SK-N-SH (cell line): ENCODE measurements around the gene CTBP2. TPM values are rescaled to one million over a fixed set of nuclear protein-coding genes. Genes with fewer than 3 reads are reported as not detected.

ENCODE experiments used
- CTCF ChIA-PET: fragments of 300-600, 350-600 bp; formaldehyde crosslinking; extraction: SDS; loops from one replicate; lab custom pipeline; 2021; lab: Yijun Ruan, JAX
- POLR2A ChIA-PET: fragments of 350-600 bp; sonication (Branson Sonifier 250); formaldehyde crosslinking; extraction: SDS; loops from one replicate; lab custom pipeline; 2020; ENCODE audit warnings: antibody characterized with exemption, inconsistent platforms; lab: Yijun Ruan, JAX
- DNase-seq: peaks from one replicate; pipeline ENCODE4 v3.0.0; 2012
- H2AFZ ChIP-seq: fragments of 200-600 bp; sonication (generic); 2 replicates; pipeline ENCODE4 v1.8.1; 2016; ENCODE audit warnings: antibody characterized with exemption, mild to moderate bottlenecking, low read depth
- H3F3A ChIP-seq: fragments of 200-600 bp; sonication (generic); replicated peaks from 2 replicates; pipeline ENCODE3; 2016; ENCODE audit warnings: antibody characterized with exemption, mild to moderate bottlenecking; ENCODE audit not compliant: insufficient read depth
- H3K27ac ChIP-seq, 2 experiments: fragments of 200-500 bp in 1 of 2; fragments of 200-600 bp in 1 of 2; sonication (Bioruptor generic) in 1 of 2; sonication (generic), shearing (Covaris generic) in 1 of 2; 2 replicates each; pipeline versions ENCODE4 v1.5.1 to v1.6.1; 2014 to 2016; ENCODE audit warnings: low read depth in 2 of 2, inconsistent platforms in 1 of 2, low read length in 1 of 2, mild to moderate bottlenecking in 1 of 2, mixed read lengths in 1 of 2
- H3K27me3 ChIP-seq: fragments of 200-600 bp; sonication (generic), shearing (Covaris generic); 2 replicates; pipeline ENCODE4 v1.6.1; 2016; ENCODE audit warnings: mixed run types; ENCODE audit not compliant: insufficient read depth
- H3K36me3 ChIP-seq, 2 experiments: fragments of 200-500 bp in 1 of 2; fragments of 200-600 bp in 1 of 2; sonication (Bioruptor generic) in 1 of 2; sonication (generic) in 1 of 2; replicated peaks in 1 of 2; 2 replicates each; pipeline versions ENCODE3 to v1.5.1; 2014 to 2016; ENCODE audit warnings: low read length in 1 of 2, mild to moderate bottlenecking in 1 of 2; ENCODE audit not compliant: insufficient read depth in 2 of 2, control insufficient read depth in 1 of 2
- H3K4me1 ChIP-seq, 2 experiments: fragments of 200-500 bp in 1 of 2; fragments of 200-600 bp in 1 of 2; sonication (Bioruptor generic) in 1 of 2; sonication (generic), shearing (Covaris generic) in 1 of 2; 2 replicates each; pipeline versions ENCODE4 v1.5.1 to v1.6.1; 2014 to 2016; ENCODE audit warnings: low read depth in 1 of 2, low read length in 1 of 2, mixed run types in 1 of 2; ENCODE audit not compliant: insufficient read depth in 2 of 2, control insufficient read depth in 1 of 2
- H3K4me2 ChIP-seq: fragments of 200-600 bp; sonication (generic), shearing (Covaris generic); 2 replicates; pipeline ENCODE4 v1.6.1; 2017; ENCODE audit warnings: mixed run types
- H3K4me3 ChIP-seq, 2 experiments: fragments of 200-500 bp in 1 of 2; fragments of 200-600 bp in 1 of 2; sonication (Bioruptor generic) in 1 of 2; sonication (generic), shearing (Covaris generic) in 1 of 2; 2 replicates each; pipeline versions ENCODE4 v1.5.1 to v1.8.1; 2014 to 2016; ENCODE audit warnings: low read depth in 2 of 2, inconsistent platforms in 1 of 2, low read length in 1 of 2, mild to moderate bottlenecking in 1 of 2, mixed read lengths in 1 of 2, moderate library complexity in 1 of 2
- H3K79me2 ChIP-seq: fragments of 200-600 bp; sonication (generic); 2 replicates; pipeline ENCODE4 v1.8.1; 2017; ENCODE audit warnings: mild to moderate bottlenecking; ENCODE audit not compliant: insufficient read depth
- H3K9ac ChIP-seq: fragments of 200-600 bp; sonication (generic); 2 replicates; pipeline ENCODE4 v1.6.1; 2017; ENCODE audit warnings: mixed run types
- H3K9me2 ChIP-seq: fragments of 200-600 bp; sonication (generic); 2 replicates; pipeline ENCODE4 v1.6.1; 2017; ENCODE audit warnings: mixed run types
- H3K9me3 ChIP-seq: fragments of 200-600 bp; sonication (generic); 2 replicates; pipeline ENCODE4 v1.6.1; 2017; ENCODE audit warnings: mixed run types, mild to moderate bottlenecking, moderate library complexity
- H4K20me1 ChIP-seq: fragments of 200-600 bp; sonication (generic); 2 replicates; pipeline ENCODE4 v1.6.1; 2017; ENCODE audit warnings: mild to moderate bottlenecking, mixed run types; ENCODE audit not compliant: insufficient read depth
- EZH2phosphoT487 ChIP-seq: fragments of 200-600 bp; sonication (generic); IDR thresholded peaks from 2 replicates; pipeline ENCODE4 v1.6.1; 2017; ENCODE audit warnings: low read depth, mixed run types, mild to moderate bottlenecking, antibody characterized with exemption, moderate library complexity, borderline replicate concordance
- FOSL2 ChIP-seq: IDR thresholded peaks from 2 replicates; pipeline ENCODE4 v1.4.0; 2012; ENCODE audit warnings: low read depth, mild to moderate bottlenecking, moderate library complexity, borderline replicate concordance
- FOXJ3 ChIP-seq: sonication (generic); formaldehyde crosslinking; IDR thresholded peaks from 2 replicates; pipeline ENCODE4 v1.5.1; 2020; ENCODE audit warnings: mild to moderate bottlenecking, missing genetic modification reagents
- FOXM1 ChIP-seq: IDR thresholded peaks from 2 replicates; pipeline ENCODE4 v1.4.0; 2012; ENCODE audit warnings: low read depth, mild to moderate bottlenecking
- GATA2 ChIP-seq: sonication (generic); formaldehyde crosslinking; IDR thresholded peaks from 2 replicates; pipeline ENCODE4 v1.5.0; 2020; ENCODE audit warnings: mild to moderate bottlenecking, missing genetic modification reagents
- MAX ChIP-seq: IDR thresholded peaks from 2 replicates; pipeline ENCODE4 v1.4.0; 2012; ENCODE audit warnings: low read depth
- MEF2A ChIP-seq: IDR thresholded peaks from 2 replicates; pipeline ENCODE4 v1.4.0; 2012; ENCODE audit warnings: low read depth, borderline replicate concordance
- MXI1 ChIP-seq: IDR thresholded peaks from 2 replicates; pipeline ENCODE4 v1.6.1; 2012; ENCODE audit warnings: mild to moderate bottlenecking, low read depth, low read length, improper control_type of control experiment
- NFIC ChIP-seq: IDR thresholded peaks from 2 replicates; pipeline ENCODE4 v1.4.0; 2012; ENCODE audit warnings: borderline replicate concordance
- POLR2AphosphoS5 ChIP-seq: IDR thresholded peaks from 2 replicates; pipeline ENCODE4 v1.6.1; 2012; ENCODE audit warnings: low read depth, low read length
- RCOR1 ChIP-seq: fragments of 150-350 bp; IDR thresholded peaks from 2 replicates; pipeline ENCODE4 v1.6.1; 2017; ENCODE audit warnings: antibody characterized with exemption, low read length
- RFX5 ChIP-seq: IDR thresholded peaks from 2 replicates; pipeline ENCODE4 v1.6.1; 2012; ENCODE audit warnings: mild to moderate bottlenecking, improper control_type of control experiment, low read length
- RXRA ChIP-seq: IDR thresholded peaks from 2 replicates; pipeline ENCODE4 v1.4.0; 2012; ENCODE audit warnings: low read depth, mild to moderate bottlenecking, borderline replicate concordance
- SIN3A ChIP-seq: IDR thresholded peaks from 2 replicates; pipeline ENCODE4 v1.6.1; 2012; ENCODE audit warnings: low read depth, mild to moderate bottlenecking, low read length, moderate library complexity, borderline replicate concordance
- WGBS: methylation state at CpG from one replicate; pipeline ENCODE4 v1.1.6; 2017; ENCODE audit warnings: low lambda C conversion rate; 5-methylcytosine and 5-hydroxymethylcytosine counted together
- polyA plus RNA-seq, 3 experiments: library from polyadenylated mRNA; depleted of rRNA; stranded (reverse); fragments of >200 nt; gene quantifications; 2 replicates each; pipeline ENCODE4 v1.2.3, GENCODE V29; 2012
- TF ChIP-seq, protein P1 (sequence below): fragments of 200-600 bp; sonication (generic); IDR thresholded peaks from 2 replicates; pipeline ENCODE4 v1.6.1; 2017; ENCODE audit warnings: antibody characterized with exemption, mild to moderate bottlenecking, moderate library complexity
- TF ChIP-seq, protein P2 (sequence below): IDR thresholded peaks from 2 replicates; pipeline ENCODE4; 2012
- TF ChIP-seq, protein P3 (sequence below): fragments of 150-350 bp; IDR thresholded peaks from 2 replicates; pipeline ENCODE4 v1.6.1; 2017; ENCODE audit warnings: antibody characterized with exemption, low read length, low read depth, borderline replicate concordance

The CTBP2 gene
- polyA plus RNA-seq, 1 of the 3 experiments (the other 2 are of a cell fraction) = 69.7 TPM

- H3K4me1 ChIP-seq = peaks cover 0 to 15% of the 10 kb centered on the region in 2 experiments; a peak in 1 of 4 replicates
- H3K9me2 ChIP-seq = no peaks in the 10 kb centered on the region
- no peaks in the 10 kb centered on the region for H3K36me3 ChIP-seq
- peaks cover 6% of the 10 kb centered on the region; the same call in 1 of the 2 replicates for H3K27me3 ChIP-seq
- no peak overlapping the region for H2AFZ ChIP-seq
- H3K79me2 ChIP-seq = no peaks in the 10 kb centered on the region
- no peak for TF ChIP-seq FOXJ3 (CRISPR knock-in tag)
- TF ChIP-seq, protein P1, sequence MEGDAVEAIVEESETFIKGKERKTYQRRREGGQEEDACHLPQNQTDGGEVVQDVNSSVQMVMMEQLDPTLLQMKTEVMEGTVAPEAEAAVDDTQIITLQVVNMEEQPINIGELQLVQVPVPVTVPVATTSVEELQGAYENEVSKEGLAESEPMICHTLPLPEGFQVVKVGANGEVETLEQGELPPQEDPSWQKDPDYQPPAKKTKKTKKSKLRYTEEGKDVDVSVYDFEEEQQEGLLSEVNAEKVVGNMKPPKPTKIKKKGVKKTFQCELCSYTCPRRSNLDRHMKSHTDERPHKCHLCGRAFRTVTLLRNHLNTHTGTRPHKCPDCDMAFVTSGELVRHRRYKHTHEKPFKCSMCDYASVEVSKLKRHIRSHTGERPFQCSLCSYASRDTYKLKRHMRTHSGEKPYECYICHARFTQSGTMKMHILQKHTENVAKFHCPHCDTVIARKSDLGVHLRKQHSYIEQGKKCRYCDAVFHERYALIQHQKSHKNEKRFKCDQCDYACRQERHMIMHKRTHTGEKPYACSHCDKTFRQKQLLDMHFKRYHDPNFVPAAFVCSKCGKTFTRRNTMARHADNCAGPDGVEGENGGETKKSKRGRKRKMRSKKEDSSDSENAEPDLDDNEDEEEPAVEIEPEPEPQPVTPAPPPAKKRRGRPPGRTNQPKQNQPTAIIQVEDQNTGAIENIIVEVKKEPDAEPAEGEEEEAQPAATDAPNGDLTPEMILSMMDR = no peak
- no peak for TF ChIP-seq NFIC
- POLR2A ChIA-PET = no interaction called here
- H3F3A ChIP-seq = no peaks in the 10 kb centered on the region
- H3K4me2 ChIP-seq = no peak overlapping the region
- H3K9me3 ChIP-seq = no peaks in the 10 kb centered on the region
- CTCF ChIA-PET = interaction anchor here (0.7 to 0.9 kb wide), 4 partner anchors 8 to 528 kb away, joined by 3 read pairs; no protein-coding TSS in a partner anchor
- H3K4me3 ChIP-seq = no peak overlapping the region
- H4K20me1 ChIP-seq = no peaks in the 10 kb centered on the region
- 58% methylated on average over 5 of the region's 5 CpGs for WGBS
- H3K27ac ChIP-seq = no peak overlapping the region
- DNase-seq = no peak
- H3K9ac ChIP-seq = no peak overlapping the region
Observed at GRCh38 chr10:125169915-125170314, 9.6 kb upstream of the CTBP2 start.

DNA sequence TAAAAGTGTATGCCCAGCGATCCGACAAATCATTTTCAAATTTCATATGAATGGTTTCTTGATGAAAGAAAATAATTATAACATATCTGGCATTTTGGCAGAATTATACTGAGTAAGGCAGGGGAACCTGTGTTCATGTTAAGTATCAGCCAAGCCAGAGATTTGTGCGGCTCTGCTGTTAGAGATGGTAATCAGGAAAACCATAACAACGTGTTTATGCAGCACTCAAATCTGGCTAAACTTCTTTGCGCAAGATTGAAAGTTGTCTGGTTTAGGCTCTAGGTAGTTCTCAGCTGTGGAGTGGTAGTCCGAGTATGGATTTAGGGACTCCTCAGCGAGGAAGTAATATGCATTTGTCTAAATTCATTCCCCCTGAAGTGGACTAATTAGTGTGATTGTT, 8.9 kb upstream of the CTBP2 start:
- no peak overlapping the region for H3K9ac ChIP-seq
- peak; percentile 73 for TF ChIP-seq GATA2 (CRISPR knock-in tag)
- no peak for TF ChIP-seq SIN3A
- TF ChIP-seq, all 33 proteins: peak for 1
- Histone ChIP-seq H3K4me1 (peaks cover 0 to 15% of the 10 kb centered on the region in 2 experiments; a peak in 1 of 4 replicates), H3K9me3 (no peaks in the 10 kb centered on the region), H3K4me3 (no peak overlapping the region), H3K27me3 (peaks cover 6% of the 10 kb centered on the region; the same call in 1 of the 2 replicates), H2AFZ (no peak overlapping the region), H3K79me2 (no peaks in the 10 kb centered on the region), H3K9me2 (no peaks in the 10 kb centered on the region), H4K20me1 (no peaks in the 10 kb centered on the region), H3F3A (no peaks in the 10 kb centered on the region), H3K36me3 (no peaks in the 10 kb centered on the region), H3K27ac (peak overlapping the region in 1 of 2 experiments; percentile 12; a peak in 1 of 4 replicates), H3K4me2 (no peak overlapping the region)
- POLR2A ChIA-PET = no interaction called here
- peak; percentile 53 for DNase-seq
- CTCF ChIA-PET = interaction anchor here (0.9 kb wide), 3 partner anchors 40 to 529 kb away, joined by 3 read pairs; no protein-coding TSS in a partner anchor
- WGBS = 69% methylated on average over 7 of the region's 7 CpGs

- Histone ChIP-seq H4K20me1 (no peaks in the 10 kb centered on the region), H3F3A (peaks cover 4% of the 10 kb centered on the region), H3K9me3 (no peaks in the 10 kb centered on the region), H3K9ac (no peak overlapping the region), H3K27me3 (peaks cover 6% of the 10 kb centered on the region; the same call in 1 of the 2 replicates), H3K4me1 (peaks cover 0 to 23% of the 10 kb centered on the region in 2 experiments; a peak in 1 of 4 replicates), H3K4me3 (no peak overlapping the region), H2AFZ (no peak overlapping the region), H3K79me2 (no peaks in the 10 kb centered on the region), H3K9me2 (no peaks in the 10 kb centered on the region), H3K27ac (no peak overlapping the region), H3K36me3 (no peaks in the 10 kb centered on the region), H3K4me2 (no peak overlapping the region)
- ChIA-PET POLR2A (no interaction called here), CTCF (interaction anchor here (1.2 kb wide), 1 partner anchor 463 kb away, joined by 5 read pairs; no protein-coding TSS in a partner anchor)
- WGBS = 90% methylated on average over 12 of the region's 12 CpGs
- DNase-seq = no peak
- TF ChIP-seq RFX5 (no peak), NFIC (no peak), FOXM1 (no peak), FOXJ3 (CRISPR knock-in tag) (no peak), RXRA (no peak), MEF2A (no peak), MXI1 (no peak), EZH2phosphoT487 (no peak), RCOR1 (no peak), FOSL2 (no peak), MAX (no peak), POLR2AphosphoS5 (no peak), GATA2 (CRISPR knock-in tag) (no peak)
- TF ChIP-seq, protein P2, sequence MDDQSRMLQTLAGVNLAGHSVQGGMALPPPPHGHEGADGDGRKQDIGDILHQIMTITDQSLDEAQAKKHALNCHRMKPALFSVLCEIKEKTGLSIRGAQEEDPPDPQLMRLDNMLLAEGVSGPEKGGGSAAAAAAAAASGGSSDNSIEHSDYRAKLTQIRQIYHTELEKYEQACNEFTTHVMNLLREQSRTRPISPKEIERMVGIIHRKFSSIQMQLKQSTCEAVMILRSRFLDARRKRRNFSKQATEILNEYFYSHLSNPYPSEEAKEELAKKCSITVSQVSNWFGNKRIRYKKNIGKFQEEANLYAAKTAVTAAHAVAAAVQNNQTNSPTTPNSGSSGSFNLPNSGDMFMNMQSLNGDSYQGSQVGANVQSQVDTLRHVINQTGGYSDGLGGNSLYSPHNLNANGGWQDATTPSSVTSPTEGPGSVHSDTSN = no peak
- TF ChIP-seq, protein P3, sequence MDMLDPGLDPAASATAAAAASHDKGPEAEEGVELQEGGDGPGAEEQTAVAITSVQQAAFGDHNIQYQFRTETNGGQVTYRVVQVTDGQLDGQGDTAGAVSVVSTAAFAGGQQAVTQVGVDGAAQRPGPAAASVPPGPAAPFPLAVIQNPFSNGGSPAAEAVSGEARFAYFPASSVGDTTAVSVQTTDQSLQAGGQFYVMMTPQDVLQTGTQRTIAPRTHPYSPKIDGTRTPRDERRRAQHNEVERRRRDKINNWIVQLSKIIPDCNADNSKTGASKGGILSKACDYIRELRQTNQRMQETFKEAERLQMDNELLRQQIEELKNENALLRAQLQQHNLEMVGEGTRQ = no peak
Observed at GRCh38 chr10:125166658-125167057, 6.3 kb upstream of the CTBP2 start.
